ENCODE measurements around the gene ADCY10. TPM values are rescaled to one million over a fixed set of nuclear protein-coding genes. Genes with fewer than 3 reads are reported as not detected.

Gene ADCY10
- total and polyA plus RNA-seq, 9 of the 15 experiments (the other 6 are each of a cell fraction or from before 2014, with no cell fraction given), result 0.08 to 0.86 (median 0.22) TPM

DNA sequence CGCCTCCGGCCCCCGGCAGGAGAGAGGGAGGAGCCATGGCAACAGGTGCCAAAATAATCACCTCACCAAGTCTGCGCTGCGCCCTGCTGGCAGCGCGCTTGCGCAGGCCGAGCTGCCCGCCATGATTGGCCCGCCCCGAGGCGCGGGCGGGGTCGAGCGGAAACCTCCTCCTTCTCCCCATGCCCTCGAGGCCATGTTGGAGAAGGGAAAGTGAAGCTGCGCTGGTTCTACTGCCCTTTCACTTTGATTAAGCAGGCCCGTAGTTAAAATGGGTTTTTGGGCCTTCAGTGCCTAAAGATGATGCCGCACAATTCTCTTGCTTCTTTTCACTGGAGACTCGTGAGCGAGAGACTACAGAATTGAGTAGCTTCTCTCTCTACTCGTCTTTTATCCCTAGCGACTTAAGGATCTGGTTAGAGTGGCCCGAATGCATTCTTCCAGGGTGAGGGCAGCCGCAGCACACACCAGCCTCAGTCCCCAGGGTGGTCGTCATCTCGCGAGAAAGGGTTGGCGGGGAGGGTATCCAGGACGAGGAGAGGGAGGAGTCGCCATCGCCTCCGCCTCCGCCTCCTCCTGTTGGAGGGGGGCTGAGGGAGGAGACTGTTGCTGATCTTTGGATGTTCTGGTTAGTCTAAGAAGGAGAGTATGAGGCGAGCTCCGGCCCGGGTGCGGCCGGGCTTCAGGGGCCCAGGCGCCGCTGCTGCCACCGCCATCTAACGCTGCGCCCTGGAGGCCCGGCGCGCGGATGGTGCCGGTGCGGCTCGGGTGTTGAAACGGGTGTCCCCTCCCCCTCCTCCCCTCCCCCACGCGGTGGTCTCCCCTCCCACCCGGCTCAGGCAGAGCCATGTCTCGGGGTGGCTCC is 22.4 kb upstream of the ADCY10 start, which contains the start of gene DCAF6 (continued):
- TF ChIP-seq DEAF1 (CRISPR knock-in tag; IDR thresholded peaks at IDR 0.05) (no peak), MIER1 (IDR thresholded peaks at IDR 0.05; ENCODE audit: low read depth) (no peak), CBFA2T3 (IDR thresholded peaks at IDR 0.05) (no peak; the same call in 1 of the 2 replicates), MAFF (IDR thresholded peaks at IDR 0.05; ENCODE audit: low read length) (peak; percentile 72; the same call in 1 of the 2 replicates), TRIM28 (IDR thresholded peaks at IDR 0.05) (peak; percentile 72), KLF13 (tag; IDR thresholded peaks at IDR 0.05; ENCODE audit: borderline replicate concordance, low read depth) (no peak; the same call in 1 of the 2 replicates), NEUROD1 (IDR thresholded peaks at IDR 0.05; ENCODE audit: borderline replicate concordance, low read depth, low read length, partially characterized antibody) (peak; percentile 44), FOXK2 (conservative IDR thresholded peaks at IDR 0.05 in 1 of 2, IDR thresholded peaks at IDR 0.05 in 1 of 2; ENCODE audit: low read depth in 2 of 2) (peak in 1 of 2 experiments; percentile 21; a peak in 3 of 4 replicates)
- TF ChIP-seq, protein P1, sequence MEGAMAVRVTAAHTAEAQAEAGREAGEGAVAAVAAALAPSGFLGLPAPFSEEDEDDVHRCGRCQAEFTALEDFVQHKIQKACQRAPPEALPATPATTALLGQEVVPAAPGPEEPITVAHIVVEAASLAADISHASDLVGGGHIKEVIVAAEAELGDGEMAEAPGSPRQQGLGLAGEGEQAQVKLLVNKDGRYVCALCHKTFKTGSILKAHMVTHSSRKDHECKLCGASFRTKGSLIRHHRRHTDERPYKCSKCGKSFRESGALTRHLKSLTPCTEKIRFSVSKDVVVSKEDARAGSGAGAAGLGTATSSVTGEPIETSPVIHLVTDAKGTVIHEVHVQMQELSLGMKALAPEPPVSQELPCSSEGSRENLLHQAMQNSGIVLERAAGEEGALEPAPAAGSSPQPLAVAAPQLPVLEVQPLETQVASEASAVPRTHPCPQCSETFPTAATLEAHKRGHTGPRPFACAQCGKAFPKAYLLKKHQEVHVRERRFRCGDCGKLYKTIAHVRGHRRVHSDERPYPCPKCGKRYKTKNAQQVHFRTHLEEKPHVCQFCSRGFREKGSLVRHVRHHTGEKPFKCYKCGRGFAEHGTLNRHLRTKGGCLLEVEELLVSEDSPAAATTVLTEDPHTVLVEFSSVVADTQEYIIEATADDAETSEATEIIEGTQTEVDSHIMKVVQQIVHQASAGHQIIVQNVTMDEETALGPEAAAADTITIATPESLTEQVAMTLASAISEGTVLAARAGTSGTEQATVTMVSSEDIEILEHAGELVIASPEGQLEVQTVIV (CRISPR knock-in tag; IDR thresholded peaks at IDR 0.05; ENCODE audit: borderline replicate concordance), result no peak
- TF ChIP-seq, protein P2, sequence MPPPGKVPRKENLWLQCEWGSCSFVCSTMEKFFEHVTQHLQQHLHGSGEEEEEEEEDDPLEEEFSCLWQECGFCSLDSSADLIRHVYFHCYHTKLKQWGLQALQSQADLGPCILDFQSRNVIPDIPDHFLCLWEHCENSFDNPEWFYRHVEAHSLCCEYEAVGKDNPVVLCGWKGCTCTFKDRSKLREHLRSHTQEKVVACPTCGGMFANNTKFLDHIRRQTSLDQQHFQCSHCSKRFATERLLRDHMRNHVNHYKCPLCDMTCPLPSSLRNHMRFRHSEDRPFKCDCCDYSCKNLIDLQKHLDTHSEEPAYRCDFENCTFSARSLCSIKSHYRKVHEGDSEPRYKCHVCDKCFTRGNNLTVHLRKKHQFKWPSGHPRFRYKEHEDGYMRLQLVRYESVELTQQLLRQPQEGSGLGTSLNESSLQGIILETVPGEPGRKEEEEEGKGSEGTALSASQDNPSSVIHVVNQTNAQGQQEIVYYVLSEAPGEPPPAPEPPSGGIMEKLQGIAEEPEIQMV (tag; conservative IDR thresholded peaks at IDR 0.05; ENCODE audit: low read depth), result no peak
- TF ChIP-seq, protein P3, sequence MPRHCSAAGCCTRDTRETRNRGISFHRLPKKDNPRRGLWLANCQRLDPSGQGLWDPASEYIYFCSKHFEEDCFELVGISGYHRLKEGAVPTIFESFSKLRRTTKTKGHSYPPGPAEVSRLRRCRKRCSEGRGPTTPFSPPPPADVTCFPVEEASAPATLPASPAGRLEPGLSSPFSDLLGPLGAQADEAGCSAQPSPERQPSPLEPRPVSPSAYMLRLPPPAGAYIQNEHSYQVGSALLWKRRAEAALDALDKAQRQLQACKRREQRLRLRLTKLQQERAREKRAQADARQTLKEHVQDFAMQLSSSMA (CRISPR knock-in tag; IDR thresholded peaks at IDR 0.05), result no peak
- TF ChIP-seq, protein P4, sequence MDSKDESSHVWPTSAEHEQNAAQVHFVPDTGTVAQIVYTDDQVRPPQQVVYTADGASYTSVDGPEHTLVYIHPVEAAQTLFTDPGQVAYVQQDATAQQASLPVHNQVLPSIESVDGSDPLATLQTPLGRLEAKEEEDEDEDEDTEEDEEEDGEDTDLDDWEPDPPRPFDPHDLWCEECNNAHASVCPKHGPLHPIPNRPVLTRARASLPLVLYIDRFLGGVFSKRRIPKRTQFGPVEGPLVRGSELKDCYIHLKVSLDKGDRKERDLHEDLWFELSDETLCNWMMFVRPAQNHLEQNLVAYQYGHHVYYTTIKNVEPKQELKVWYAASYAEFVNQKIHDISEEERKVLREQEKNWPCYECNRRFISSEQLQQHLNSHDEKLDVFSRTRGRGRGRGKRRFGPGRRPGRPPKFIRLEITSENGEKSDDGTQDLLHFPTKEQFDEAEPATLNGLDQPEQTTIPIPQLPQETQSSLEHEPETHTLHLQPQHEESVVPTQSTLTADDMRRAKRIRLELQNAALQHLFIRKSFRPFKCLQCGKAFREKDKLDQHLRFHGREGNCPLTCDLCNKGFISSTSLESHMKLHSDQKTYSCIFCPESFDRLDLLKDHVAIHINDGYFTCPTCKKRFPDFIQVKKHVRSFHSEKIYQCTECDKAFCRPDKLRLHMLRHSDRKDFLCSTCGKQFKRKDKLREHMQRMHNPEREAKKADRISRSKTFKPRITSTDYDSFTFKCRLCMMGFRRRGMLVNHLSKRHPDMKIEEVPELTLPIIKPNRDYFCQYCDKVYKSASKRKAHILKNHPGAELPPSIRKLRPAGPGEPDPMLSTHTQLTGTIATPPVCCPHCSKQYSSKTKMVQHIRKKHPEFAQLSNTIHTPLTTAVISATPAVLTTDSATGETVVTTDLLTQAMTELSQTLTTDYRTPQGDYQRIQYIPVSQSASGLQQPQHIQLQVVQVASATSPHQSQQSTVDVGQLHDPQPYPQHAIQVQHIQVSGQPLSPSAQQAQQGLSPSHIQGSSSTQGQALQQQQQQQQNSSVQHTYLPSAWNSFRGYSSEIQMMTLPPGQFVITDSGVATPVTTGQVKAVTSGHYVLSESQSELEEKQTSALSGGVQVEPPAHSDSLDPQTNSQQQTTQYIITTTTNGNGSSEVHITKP (IDR thresholded peaks at IDR 0.05; ENCODE audit: partially characterized antibody), result peak; percentile 4
